Esophagus squamous epithelium (tissue), 5 donors: Measurements from ENCODE around the gene MNX1. TPM values are rescaled to one million over a fixed set of nuclear protein-coding genes. Genes with fewer than 3 reads are reported as not detected.

ENCODE experiments used
- DNase-seq: peaks from one replicate; lab custom pipeline; 2025; lab: John Stamatoyannopoulos, UW
- H3K27ac ChIP-seq, 4 donors: fragments of 200-600 bp; sonication (generic); one replicate each; pipeline ENCODE4 v1.5.1; 2016 to 2019; ENCODE audit warnings: mild to moderate bottlenecking in 1 of 4
- H3K27me3 ChIP-seq, 4 donors: fragments of 200-600 bp; sonication (generic); 1 replicate in 3 of 4; 2 replicates in 1 of 4; pipeline versions ENCODE4 v1.5.1 to v1.6.0; 2017 to 2021; ENCODE audit warnings: antibody characterized with exemption in 1 of 4
- H3K36me3 ChIP-seq, 3 donors: fragments of 200-600 bp; sonication (generic); one replicate each; pipeline ENCODE4 v1.5.1; 2016 to 2019
- H3K4me1 ChIP-seq, 3 donors: fragments of 200-600 bp; sonication (generic); one replicate each; pipeline ENCODE4 v1.5.1; 2017 to 2019
- H3K4me3 ChIP-seq, 4 donors: fragments of 200-600 bp; sonication (generic); 1 replicate in 3 of 4; 2 replicates in 1 of 4; pipeline ENCODE4 v1.5.1; 2016 to 2019; ENCODE audit warnings: mild to moderate bottlenecking in 2 of 4, moderate library complexity in 1 of 4
- H3K9me3 ChIP-seq, 3 donors: fragments of 200-600 bp; sonication (generic); one replicate each; pipeline ENCODE4 v1.5.1; 2016 to 2019
- POLR2A ChIP-seq, 4 donors: fragments of 450-650 bp; IDR thresholded peaks; one replicate each; pipeline ENCODE4 v1.6.1; 2017; ENCODE audit warnings: antibody characterized with exemption in 4 of 4, mild to moderate bottlenecking in 4 of 4, moderate library complexity in 3 of 4
- WGBS, 2 donors: methylation state at CpG; one replicate each; pipeline ENCODE4 v1.1.5; 2018; 5-methylcytosine and 5-hydroxymethylcytosine counted together
- intact Hi-C: fragments of 100-400 bp; cut with DNase I; formaldehyde crosslinking; loops from one replicate; pipeline ENCODE4 v1.15.0; 2022
- total RNA-seq, 4 donors: library from RNA; depleted of rRNA; stranded (reverse); fragments of >200 nt; gene quantifications; one replicate each; pipeline ENCODE4 v1.1.0, GENCODE V29; 2016
- TF ChIP-seq, protein P1 (sequence below), 6 experiments: fragments of 450-650 bp in 4 of 6; fragments of 200-600 bp in 2 of 6; sonication (generic) in 2 of 6; IDR thresholded peaks; one replicate each; pipeline ENCODE4 v1.5.1; 2016 to 2019; ENCODE audit warnings: antibody characterized with exemption in 6 of 6, mild to moderate bottlenecking in 4 of 6, moderate library complexity in 4 of 6
- donor health status: DM: yes; HTN: yes; CAD: no.

Gene MNX1
- total RNA-seq, 4 donors from 2014 or later: 0.47 to 1.1 TPM; not detected in 2

DNA sequence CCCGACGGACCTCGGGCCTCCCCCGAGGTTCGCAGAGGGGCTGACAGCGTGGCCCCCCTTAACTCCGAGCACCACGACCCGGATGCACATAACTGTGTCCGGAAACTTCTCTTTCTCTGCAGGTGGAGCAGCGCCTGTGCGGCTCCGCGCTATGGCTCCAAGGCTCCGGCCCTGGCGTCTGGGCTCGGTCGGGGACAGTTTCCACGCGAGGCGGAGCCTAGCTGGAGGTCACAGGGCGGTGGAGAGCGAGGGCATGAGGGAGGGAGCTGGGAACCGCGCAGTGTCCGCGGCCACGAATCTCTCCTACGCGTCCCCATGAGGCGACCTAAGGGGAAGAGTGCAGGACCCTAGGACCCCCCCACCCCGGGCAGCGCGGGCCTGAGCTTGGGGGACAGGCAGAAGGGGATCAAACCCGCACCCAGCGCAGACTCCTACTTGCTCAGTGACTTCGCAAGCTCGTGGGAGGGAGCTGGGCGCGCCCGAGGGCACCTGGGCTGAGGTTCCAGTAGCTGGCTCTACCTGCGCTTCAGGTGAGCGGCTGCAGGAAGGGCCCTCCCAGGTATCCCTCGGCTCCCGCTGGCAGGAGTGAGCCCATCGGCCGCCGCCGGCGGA lies 8.6 kb upstream of the MNX1 start:
- Histone ChIP-seq H3K27ac (no peak overlapping the region), H3K36me3 (no peaks in the 10 kb centered on the region), H3K27me3 (peaks cover 31 to 100% (median 56%) of the 10 kb centered on the region in 4 donors), H3K4me1 (peaks cover 15 to 42% (median 17%) of the 10 kb centered on the region in 3 donors), H3K4me3 (peak overlapping the region in 2 of 4 donors; percentile 26 to 45), H3K9me3 (no peaks in the 10 kb centered on the region)
- TF ChIP-seq, protein P1, sequence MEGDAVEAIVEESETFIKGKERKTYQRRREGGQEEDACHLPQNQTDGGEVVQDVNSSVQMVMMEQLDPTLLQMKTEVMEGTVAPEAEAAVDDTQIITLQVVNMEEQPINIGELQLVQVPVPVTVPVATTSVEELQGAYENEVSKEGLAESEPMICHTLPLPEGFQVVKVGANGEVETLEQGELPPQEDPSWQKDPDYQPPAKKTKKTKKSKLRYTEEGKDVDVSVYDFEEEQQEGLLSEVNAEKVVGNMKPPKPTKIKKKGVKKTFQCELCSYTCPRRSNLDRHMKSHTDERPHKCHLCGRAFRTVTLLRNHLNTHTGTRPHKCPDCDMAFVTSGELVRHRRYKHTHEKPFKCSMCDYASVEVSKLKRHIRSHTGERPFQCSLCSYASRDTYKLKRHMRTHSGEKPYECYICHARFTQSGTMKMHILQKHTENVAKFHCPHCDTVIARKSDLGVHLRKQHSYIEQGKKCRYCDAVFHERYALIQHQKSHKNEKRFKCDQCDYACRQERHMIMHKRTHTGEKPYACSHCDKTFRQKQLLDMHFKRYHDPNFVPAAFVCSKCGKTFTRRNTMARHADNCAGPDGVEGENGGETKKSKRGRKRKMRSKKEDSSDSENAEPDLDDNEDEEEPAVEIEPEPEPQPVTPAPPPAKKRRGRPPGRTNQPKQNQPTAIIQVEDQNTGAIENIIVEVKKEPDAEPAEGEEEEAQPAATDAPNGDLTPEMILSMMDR (IDR thresholded peaks at IDR 0.05): no peak
- intact Hi-C loops: no loop called here
- no peak for DNase-seq
- WGBS, 2 donors: 0 to 10% methylated on average over 1 to 7 of the region's 50 CpGs

DNA sequence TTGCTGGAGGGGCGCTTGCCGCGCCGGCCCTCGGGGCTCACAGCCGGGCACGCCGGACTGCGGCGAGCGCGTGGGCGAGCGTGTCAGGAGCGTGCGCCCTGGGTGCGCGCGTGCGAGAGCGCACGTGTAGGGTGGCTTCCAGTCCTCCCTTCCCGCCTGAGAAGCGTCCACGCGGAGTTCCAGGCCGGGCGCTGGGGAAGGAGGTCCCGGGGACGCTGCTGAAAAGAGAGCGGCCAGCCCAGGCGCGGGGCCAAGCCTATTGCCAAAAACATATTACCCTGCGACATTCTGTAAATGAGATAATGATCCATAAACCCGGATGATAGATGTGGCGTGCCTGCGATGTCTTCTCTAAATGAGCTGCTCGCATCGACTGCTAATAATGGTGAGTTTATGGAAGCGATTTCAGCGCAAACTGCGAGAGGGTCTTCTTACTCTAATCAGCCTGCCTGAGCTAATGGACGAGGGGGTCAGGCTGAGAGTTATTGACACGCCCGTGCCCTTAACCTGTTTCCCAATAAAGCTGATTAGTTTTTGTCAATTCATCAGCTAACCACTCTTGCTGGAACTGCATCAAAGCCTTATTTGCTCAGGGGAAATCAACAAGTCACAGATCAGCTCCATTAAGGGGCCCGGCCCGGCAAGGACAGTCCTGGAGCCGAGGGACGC lies 8.0 kb upstream of the MNX1 start:
- DNase-seq: no peak
- Histone ChIP-seq H3K4me1 (peaks cover 15 to 42% (median 17%) of the 10 kb centered on the region in 3 donors), H3K9me3 (no peaks in the 10 kb centered on the region)

DNA sequence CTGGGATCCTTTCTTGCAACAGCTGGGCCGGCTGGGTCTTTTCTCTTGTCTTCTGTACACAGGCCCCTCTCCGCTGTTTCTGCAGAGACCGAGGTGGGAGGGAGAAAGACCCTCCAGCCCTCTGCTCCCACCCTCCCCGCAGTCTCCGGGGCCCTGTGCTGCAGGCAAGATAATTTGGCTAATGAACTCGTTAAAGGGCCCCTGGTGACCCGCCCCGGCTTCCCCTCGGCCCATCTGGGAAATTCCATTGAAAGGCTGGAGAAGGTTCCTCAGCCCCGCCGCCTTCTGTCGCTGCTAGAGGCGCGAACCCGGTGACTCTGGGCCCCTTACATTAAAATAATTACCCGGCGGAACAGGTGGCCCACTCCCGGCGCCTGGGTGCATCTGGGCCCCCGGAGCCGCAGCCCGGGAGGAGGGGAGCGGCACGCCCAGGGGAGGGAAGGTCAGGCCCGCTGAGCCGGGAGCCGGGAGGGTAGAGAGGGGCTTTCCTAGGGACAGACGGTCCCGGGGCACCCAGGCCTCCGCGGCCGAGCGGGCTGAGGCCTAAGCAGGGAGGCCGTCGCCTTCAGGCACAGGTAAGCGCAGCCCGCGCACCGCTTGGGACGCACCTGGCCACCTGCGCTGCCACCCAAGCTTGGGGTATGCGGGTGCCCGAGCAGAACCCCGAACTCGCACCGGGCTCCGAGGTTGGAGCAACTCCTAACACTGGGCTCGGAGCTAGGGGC lies 7.3 kb upstream of the MNX1 start:
- Histone ChIP-seq H3K27me3 (peaks cover 31 to 100% (median 55%) of the 10 kb centered on the region in 4 donors), H3K27ac (no peak overlapping the region), H3K9me3 (no peaks in the 10 kb centered on the region), H3K36me3 (no peaks in the 10 kb centered on the region), H3K4me3 (no peak overlapping the region), H3K4me1 (peaks cover 15 to 42% (median 17%) of the 10 kb centered on the region in 3 donors)
- WGBS, 2 donors: 4 to 30% methylated on average over 6 to 13 of the region's 48 CpGs
- no peak for TF ChIP-seq POLR2A (IDR thresholded peaks at IDR 0.05)
- TF ChIP-seq, protein P1 (IDR thresholded peaks at IDR 0.05): no peak
- DNase-seq: no peak
- intact Hi-C loops: no loop called here

More for the DNA sequence above, 8.0 kb upstream of the MNX1 start:
- Histone ChIP-seq H3K27me3 (peaks cover 31 to 100% (median 55%) of the 10 kb centered on the region in 4 donors), H3K27ac (no peak overlapping the region), H3K36me3 (no peaks in the 10 kb centered on the region), H3K4me3 (peak overlapping the region in 2 of 4 donors; percentile 26 to 45)
- intact Hi-C loops: no loop called here
- 9 to 15% methylated on average over 9 to 12 of the region's 49 CpGs for WGBS, 2 donors
- no peak for TF ChIP-seq POLR2A (IDR thresholded peaks at IDR 0.05)
- TF ChIP-seq, protein P1 (IDR thresholded peaks at IDR 0.05): no peak

DNA sequence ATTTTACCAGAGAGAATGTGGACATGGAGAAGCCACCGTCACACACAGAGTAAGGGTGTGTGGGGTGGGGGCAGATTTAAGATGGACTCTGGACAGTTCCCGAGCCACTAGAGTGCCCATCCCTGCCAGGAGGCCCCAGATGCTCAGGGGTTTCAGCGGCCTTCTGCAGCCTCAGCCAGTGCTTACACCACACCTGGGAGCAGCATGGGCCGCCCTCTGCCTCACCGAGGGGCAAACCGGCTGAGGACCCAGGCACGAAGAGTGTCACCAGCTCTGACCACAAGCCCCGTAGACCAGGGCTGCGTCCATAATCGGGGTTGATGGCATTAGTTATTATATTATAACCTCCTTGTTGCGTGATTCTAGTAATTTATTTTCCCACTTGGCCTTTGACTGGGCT lies 6.7 kb upstream of the MNX1 start:
- no peak overlapping the region for H3K27ac ChIP-seq
- peaks cover 15 to 43% (median 17%) of the 10 kb centered on the region in 3 donors for H3K4me1 ChIP-seq
- WGBS, 2 donors: 45 to 47% methylated on average over 11 of the region's 11 CpGs
- intact Hi-C loops: no loop called here
- no peaks in the 10 kb centered on the region for H3K9me3 ChIP-seq
- no peak for DNase-seq
- H3K4me3 ChIP-seq: no peak overlapping the region
- no peaks in the 10 kb centered on the region for H3K36me3 ChIP-seq
- no peak for TF ChIP-seq POLR2A (IDR thresholded peaks at IDR 0.05)
- TF ChIP-seq, protein P1 (IDR thresholded peaks at IDR 0.05): no peak
- peaks cover 31 to 100% (median 51%) of the 10 kb centered on the region in 4 donors for H3K27me3 ChIP-seq
